Neural crest cell (in vitro differentiated cells): ENCODE results near the gene ANKH. TPM values are rescaled to one million over a fixed set of nuclear protein-coding genes. Genes with fewer than 3 reads are reported as not detected.
"Not testable (repeated sequence)": the region's sequence is repeated elsewhere in the genome, so short reads cannot be mapped to it uniquely, and the experiment has no call there.

ENCODE experiments used
- DNase-seq: peaks from one replicate; pipeline ENCODE4 v3.0.0; 2021; ENCODE audit warnings: low read depth, mixed read lengths, low spot score
- H3K27ac Mint-ChIP-seq: one replicate; pipeline ENCODE4 v1.8.0; 2021; ENCODE audit warnings: mild to moderate bottlenecking, mixed read lengths; ENCODE audit not compliant: unreplicated experiment
- H3K27me3 Mint-ChIP-seq: 2 replicates; pipeline ENCODE4 v1.8.0; 2021; ENCODE audit warnings: low read depth, mild to moderate bottlenecking, mixed read lengths
- H3K36me3 Mint-ChIP-seq: 2 replicates; pipeline ENCODE4 v1.8.0; 2021; ENCODE audit warnings: low read depth, mild to moderate bottlenecking, mixed read lengths
- H3K4me1 Mint-ChIP-seq: 2 replicates; pipeline ENCODE4 v1.8.0; 2021; ENCODE audit warnings: mixed read lengths
- H3K4me3 Mint-ChIP-seq: one replicate; pipeline ENCODE4 v1.8.0; 2021; ENCODE audit warnings: mild to moderate bottlenecking, mixed read lengths
- H3K9me3 Mint-ChIP-seq: 2 replicates; pipeline ENCODE4 v1.8.0; 2021; ENCODE audit warnings: mixed read lengths
- total RNA-seq: library from RNA; stranded (reverse); gene quantifications from 2 replicates; pipeline ENCODE4 v1.2.1, GENCODE V29; 2021
- TF ChIP-seq, protein P1 (sequence below): fragments of 200-600 bp; sonication (generic); conservative IDR thresholded peaks from 2 replicates; pipeline ENCODE4 v1.5.0; 2021; ENCODE audit warnings: antibody characterized with exemption, mild to moderate bottlenecking

ANKH gene
- total RNA-seq, 1 donor from 2014 or later, result 28.6 TPM

- TF ChIP-seq, protein P1, sequence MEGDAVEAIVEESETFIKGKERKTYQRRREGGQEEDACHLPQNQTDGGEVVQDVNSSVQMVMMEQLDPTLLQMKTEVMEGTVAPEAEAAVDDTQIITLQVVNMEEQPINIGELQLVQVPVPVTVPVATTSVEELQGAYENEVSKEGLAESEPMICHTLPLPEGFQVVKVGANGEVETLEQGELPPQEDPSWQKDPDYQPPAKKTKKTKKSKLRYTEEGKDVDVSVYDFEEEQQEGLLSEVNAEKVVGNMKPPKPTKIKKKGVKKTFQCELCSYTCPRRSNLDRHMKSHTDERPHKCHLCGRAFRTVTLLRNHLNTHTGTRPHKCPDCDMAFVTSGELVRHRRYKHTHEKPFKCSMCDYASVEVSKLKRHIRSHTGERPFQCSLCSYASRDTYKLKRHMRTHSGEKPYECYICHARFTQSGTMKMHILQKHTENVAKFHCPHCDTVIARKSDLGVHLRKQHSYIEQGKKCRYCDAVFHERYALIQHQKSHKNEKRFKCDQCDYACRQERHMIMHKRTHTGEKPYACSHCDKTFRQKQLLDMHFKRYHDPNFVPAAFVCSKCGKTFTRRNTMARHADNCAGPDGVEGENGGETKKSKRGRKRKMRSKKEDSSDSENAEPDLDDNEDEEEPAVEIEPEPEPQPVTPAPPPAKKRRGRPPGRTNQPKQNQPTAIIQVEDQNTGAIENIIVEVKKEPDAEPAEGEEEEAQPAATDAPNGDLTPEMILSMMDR, result no peak
- peaks cover 3% of the 10 kb centered on the region for H3K9me3 Mint-ChIP-seq
- no peaks in the 10 kb centered on the region for H3K27me3 Mint-ChIP-seq
- H3K36me3 Mint-ChIP-seq, result peaks cover 7% of the 10 kb centered on the region
- H3K27ac Mint-ChIP-seq, result no peak overlapping the region
- H3K4me3 Mint-ChIP-seq, result no peak overlapping the region
- DNase-seq, result no peak
- peaks cover 11% of the 10 kb centered on the region for H3K4me1 Mint-ChIP-seq
Measured at GRCh38 chr5:14840624-14841023, 31.0 kb downstream of the ANKH start.

DNA sequence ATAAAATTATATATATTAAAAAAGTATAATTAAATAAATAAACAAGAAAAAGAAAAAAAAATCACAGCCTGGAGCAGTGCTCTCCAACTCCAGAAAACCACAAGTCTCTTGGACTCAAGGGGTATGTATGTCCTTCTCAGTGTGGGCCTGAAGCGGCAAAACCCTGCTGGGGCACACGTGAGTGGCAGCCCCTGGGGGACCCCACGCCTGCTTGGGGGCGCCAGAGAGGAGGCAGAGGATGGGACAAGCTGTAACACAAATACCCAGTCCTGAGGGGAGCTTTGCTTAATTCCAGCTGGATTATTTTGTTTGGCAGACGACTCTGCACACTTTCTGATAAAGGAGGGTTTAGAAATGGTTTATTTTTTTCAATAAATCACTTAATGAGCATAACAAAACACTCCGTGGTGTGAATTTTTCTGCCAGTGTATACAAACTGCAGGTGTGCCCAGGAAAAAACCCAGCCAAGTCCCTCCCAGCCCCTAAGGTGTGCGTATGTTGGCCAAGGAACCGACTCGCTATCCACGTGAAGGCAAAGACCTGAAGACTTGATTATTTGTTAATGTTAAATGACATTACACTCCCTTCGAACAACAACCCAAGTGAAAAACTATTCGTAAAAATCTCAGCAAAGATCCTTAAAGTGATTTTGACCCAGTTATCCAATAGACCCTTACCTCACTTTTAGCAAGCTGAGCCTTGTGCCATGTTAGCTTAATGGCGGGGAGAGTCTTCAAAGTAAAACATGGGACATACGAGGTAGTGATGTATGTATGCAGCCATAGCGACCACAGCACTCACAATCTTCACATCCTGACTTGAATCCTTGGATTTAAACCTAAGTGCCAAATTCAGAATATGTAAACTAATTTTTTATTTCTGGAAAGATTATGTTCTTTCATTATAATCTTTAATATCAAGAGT lies 32.9 kb downstream of the ANKH start:
- Mint-ChIP-seq H3K9me3 (peaks cover 3% of the 10 kb centered on the region), H3K4me3 (no peak overlapping the region), H3K36me3 (peaks cover 7% of the 10 kb centered on the region), H3K4me1 (no peaks in the 10 kb centered on the region), H3K27ac (no peak overlapping the region), H3K27me3 (no peaks in the 10 kb centered on the region)
- TF ChIP-seq, protein P1, result no peak
- no peak for DNase-seq

GRCh38 chr5:14837423-14838122 lies 34.0 kb downstream of the ANKH start:
- H3K27me3 Mint-ChIP-seq, H3K9me3 Mint-ChIP-seq, H3K27ac Mint-ChIP-seq, H3K4me1 Mint-ChIP-seq, H3K36me3 Mint-ChIP-seq, H3K4me3 Mint-ChIP-seq, DNase-seq: not testable (repeated sequence)

GRCh38 chr5:14834584-14835550 lies 36.7 kb downstream of the ANKH start:
- Mint-ChIP-seq H3K4me3 (no peak overlapping the region), H3K4me1 (no peaks in the 10 kb centered on the region), H3K27me3 (no peaks in the 10 kb centered on the region), H3K36me3 (peaks cover 7% of the 10 kb centered on the region), H3K27ac (no peak overlapping the region), H3K9me3 (peaks cover 3% of the 10 kb centered on the region)
- no peak for DNase-seq
- TF ChIP-seq, protein P1, result no peak

DNA sequence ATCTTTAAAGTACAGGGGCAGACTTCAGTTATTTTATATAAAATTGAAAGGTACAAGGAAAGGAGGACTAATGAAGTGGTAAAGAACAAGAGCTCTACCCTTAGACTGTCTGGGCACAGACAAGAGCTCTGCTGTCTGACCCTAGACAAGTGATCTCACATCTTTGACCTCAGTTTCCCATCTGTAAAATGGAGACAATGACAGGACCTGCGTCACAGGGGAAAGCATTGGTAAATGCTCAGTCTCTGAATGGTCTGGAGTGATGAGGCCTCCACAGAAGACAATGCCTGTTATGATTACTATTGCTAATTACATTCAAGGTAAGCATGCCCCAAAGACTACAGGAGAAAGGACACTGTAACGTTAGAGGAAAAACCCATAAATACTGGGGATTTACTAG lies 37.5 kb downstream of the ANKH start:
- no peak overlapping the region for H3K4me3 Mint-ChIP-seq
- H3K27ac Mint-ChIP-seq, result no peak overlapping the region
- H3K27me3 Mint-ChIP-seq, result no peaks in the 10 kb centered on the region
- peaks cover 3% of the 10 kb centered on the region for H3K9me3 Mint-ChIP-seq
- TF ChIP-seq, protein P1, result no peak
- DNase-seq, result no peak
- H3K36me3 Mint-ChIP-seq, result peaks cover 7% of the 10 kb centered on the region
- H3K4me1 Mint-ChIP-seq, result no peaks in the 10 kb centered on the region
